Left renal pelvis (tissue), 4 donors: ENCODE results near the gene CES2. TPM values are rescaled to one million over a fixed set of nuclear protein-coding genes. Genes with fewer than 3 reads are reported as not detected.
A peak's percentile ranks its signal among the peaks of the same experiment; 100 is the strongest.
"Not testable (repeated sequence)": the region's sequence is repeated elsewhere in the genome, so short reads cannot be mapped to it uniquely, and the experiment has no call there.

Experiments used
- DNase-seq, 4 donors: peaks; one replicate each; pipeline ENCODE4 v3.0.0-alpha.2; 2013; ENCODE audit warnings: low read depth in 4 of 4, low spot score in 3 of 4
- polyA plus RNA-seq, 4 donors: library from polyadenylated mRNA; unstranded; fragments of 120-200 nt; gene quantifications; one replicate each; pipeline ENCODE4 v1.2.1, GENCODE V29; 2013; ENCODE audit not compliant: insufficient read length in 4 of 4

Gene CES2
- polyA plus RNA-seq = 10 to 100 TPM; 28.7 to 48.5 (median 36.1) TPM

- no peak for DNase-seq
These were observed at the start of gene CES2 for GRCh38 chr16:66935314-66936011. CES2 (plus strand) TSS chr16:66935516; CDS start chr16:66935636, 120 bp downstream.

GRCh38 chr16:66886321-66886720, 49.0 kb upstream of the CES2 start:
- no peak for DNase-seq

GRCh38 chr16:66886914-66887313, 48.4 kb upstream of the CES2 start:
- DNase-seq = no peak

GRCh38 chr16:66888647-66889615, 46.4 kb upstream of the CES2 start:
- DNase-seq = no peak

- no peak for DNase-seq
These were observed 45.7 kb upstream of the CES2 start for GRCh38 chr16:66889622-66890021.

GRCh38 chr16:66890799-66891198, 44.5 kb upstream of the CES2 start:
- DNase-seq = no peak

GRCh38 chr16:66891360-66891759, 44.0 kb upstream of the CES2 start:
- DNase-seq = no peak

GRCh38 chr16:66891797-66892196, 43.5 kb upstream of the CES2 start:
- DNase-seq = no peak

- no peak for DNase-seq
These were observed 41.3 kb upstream of the CES2 start for GRCh38 chr16:66894055-66894454.

- peak in 1 of 4 donors; percentile 67 for DNase-seq
These were observed 40.2 kb upstream of the CES2 start for GRCh38 chr16:66894948-66895688.

GRCh38 chr16:66895689-66895979, 39.7 kb upstream of the CES2 start:
- no peak for DNase-seq

GRCh38 chr16:66895999-66896398, 39.3 kb upstream of the CES2 start:
- no peak for DNase-seq

- DNase-seq = not testable (repeated sequence)
These were observed 38.6 kb upstream of the CES2 start for GRCh38 chr16:66896682-66897081.

- no peak for DNase-seq
These were observed 37.1 kb upstream of the CES2 start for GRCh38 chr16:66898207-66898606.

GRCh38 chr16:66898933-66899309, 36.4 kb upstream of the CES2 start:
- no peak for DNase-seq

GRCh38 chr16:66899310-66899944, 35.9 kb upstream of the CES2 start:
- DNase-seq = no peak

- DNase-seq = peak in 2 of 4 donors; percentile 69 to 82
These were observed 35.2 kb upstream of the CES2 start for GRCh38 chr16:66899945-66900710.

GRCh38 chr16:66900721-66901441, 34.4 kb upstream of the CES2 start:
- DNase-seq = no peak

GRCh38 chr16:66901626-66902025, 33.7 kb upstream of the CES2 start:
- no peak for DNase-seq
